HG03108 (cell line): Measurements from ENCODE around the gene IL13RA1.
"Not testable (repeated sequence)": the region's sequence is repeated elsewhere in the genome, so short reads cannot be mapped to it uniquely, and the experiment has no call there.

Experiments used
- ATAC-seq: cut with Tn5 transposase; IDR thresholded peaks from one replicate; pipeline ENCODE4 v1.9.1; 2021; ENCODE audit warnings: moderate library complexity; ENCODE audit not compliant: unreplicated experiment

Gene IL13RA1

DNA sequence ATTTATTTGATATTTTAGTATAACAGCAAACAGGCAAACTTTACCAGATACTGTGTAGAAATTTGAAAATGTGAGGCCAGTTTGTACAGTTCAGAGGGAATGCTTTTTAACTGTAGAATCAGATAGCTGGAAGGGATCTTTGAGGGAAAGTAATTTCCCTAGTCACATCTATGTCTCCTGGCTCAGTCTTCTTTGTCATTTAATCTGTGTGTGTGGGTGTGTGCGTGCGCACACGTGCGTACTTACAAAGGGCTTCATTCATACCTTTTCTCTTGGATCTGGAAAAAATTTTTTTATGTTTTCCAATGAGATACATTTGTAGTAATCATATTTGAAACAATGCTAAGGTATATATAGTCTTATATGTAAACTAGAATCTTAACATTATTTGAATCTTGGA is 44.6 kb downstream of the IL13RA1 start:
- ATAC-seq, result no peak

DNA sequence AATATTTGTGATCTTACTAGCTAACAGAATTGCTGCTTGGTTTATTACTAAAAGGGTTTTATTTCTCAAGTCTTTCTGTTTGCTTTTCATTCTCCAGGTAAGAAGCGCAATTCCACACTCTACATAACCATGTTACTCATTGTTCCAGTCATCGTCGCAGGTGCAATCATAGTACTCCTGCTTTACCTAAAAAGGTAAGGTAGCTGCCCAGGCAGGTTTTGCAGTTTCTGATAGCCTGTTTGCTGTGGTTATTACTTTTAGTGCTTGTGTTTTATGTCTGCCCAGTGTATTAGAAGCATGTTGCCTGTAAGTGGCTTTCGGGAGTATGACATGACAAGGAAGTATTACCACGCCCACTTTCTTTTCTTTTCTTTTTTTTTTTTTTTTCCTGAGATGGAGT is 46.4 kb downstream of the IL13RA1 start:
- no peak for ATAC-seq

DNA sequence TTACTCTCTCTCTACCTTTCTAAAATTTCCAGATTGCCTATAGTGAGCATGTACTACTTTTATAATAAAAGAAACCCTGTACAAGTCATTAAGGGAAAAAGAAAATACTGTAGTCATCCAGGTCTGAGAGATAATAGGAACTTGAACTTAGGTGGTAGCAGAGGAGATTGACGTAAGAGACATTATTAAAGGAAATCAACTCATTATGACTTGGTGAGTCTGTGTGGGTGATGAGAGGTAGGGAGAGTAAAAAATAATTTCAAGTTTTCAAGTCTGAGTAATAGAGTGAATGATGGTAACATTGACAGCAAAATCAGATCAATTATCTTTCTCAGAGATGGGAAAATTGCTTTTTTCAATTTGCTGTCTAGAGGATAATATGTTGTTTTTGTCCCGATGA is 52.2 kb downstream of the IL13RA1 start:
- ATAC-seq, result no peak

GRCh38 chrX:118780509-118780908 is 53.1 kb downstream of the IL13RA1 start:
- ATAC-seq, result no peak

GRCh38 chrX:118780911-118781310 is 53.5 kb downstream of the IL13RA1 start:
- ATAC-seq, result no peak

GRCh38 chrX:118795528-118796280 is 68.3 kb downstream of the IL13RA1 start:
- ATAC-seq, result no peak

DNA sequence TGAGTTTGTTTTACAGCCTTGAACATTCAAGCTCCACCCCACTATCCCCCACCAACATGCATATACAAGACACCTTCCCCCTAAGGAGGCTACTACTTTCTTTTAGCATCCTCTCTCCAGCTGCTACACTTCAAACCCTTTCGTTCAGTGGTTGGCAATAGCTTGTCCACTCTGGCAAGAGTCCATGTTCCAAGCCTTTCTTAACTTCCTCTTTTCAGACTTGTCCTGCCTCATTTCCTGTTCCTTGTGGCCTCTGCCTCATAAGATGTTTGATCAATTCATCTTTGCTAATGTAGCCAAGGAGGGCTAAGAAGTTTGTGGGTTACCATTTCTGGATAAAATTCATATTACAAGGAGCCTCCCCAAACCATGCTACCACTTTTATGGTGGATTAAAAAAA is 75.5 kb downstream of the IL13RA1 start:
- ATAC-seq, result no peak

DNA sequence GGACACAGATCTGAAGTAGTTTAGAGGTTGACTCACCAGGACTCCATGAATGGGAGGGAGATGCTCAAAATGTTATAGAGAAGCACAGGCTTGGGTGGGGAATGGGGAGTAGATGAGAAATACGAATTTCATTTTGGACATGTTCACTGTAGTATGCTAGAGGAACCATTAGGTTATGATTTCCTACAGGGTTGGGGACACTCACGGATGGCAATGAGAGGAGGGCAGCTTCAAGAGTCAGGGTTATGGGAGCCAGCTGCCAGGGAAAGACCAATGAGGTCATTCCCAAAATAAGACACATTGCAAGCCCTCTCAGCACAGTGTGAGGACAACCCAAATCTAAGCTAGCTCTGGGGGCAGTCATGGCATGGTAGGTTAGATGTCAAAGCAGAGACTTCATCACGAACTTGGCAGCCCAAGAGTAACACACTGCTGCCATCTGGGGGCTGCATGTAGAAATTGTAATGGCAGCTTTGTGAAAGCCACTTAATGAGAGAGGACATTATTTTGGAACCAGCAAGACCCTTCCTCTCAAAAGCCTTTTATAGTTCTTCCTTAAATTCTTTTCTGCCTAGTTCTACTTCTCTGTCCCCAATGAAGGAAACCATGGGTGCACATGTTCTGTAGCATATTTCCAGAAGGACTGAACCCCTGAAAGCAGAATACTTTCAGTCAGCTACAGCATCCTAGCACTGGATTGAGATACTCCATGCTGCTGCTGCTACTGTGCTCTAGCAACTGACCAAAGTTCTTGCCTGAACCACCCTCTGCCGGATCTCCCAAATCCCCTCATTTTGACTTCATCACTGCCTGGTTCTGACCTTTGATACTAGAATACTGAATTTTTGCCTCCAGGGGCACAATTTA is 80.0 kb downstream of the IL13RA1 start:
- no peak for ATAC-seq

DNA sequence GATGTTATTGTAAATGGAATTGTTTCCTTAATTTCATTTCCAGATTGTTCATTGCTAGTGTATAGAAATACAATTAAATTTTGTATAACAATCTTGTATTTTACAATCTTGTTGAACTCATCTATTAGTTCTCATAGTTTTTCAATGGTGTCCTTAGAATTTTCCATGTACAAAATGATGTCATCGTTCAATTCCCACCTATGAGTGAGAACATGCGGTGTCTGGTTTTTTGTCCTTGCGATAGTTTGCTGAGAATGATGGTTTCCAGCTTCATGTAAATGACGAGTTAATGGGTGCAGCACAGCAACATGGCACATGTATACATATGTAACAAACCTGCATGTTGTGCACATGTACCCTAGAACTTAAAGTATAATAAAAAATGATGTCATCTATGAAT is 89.9 kb downstream of the IL13RA1 start:
- ATAC-seq, result not testable (repeated sequence)

GRCh38 chrX:118823263-118824172 is 96.1 kb downstream of the IL13RA1 start, which contains the start of gene ZCCHC12:
TSS of gene ZCCHC12 (plus strand) at chrX:118823824. CDS start at chrX:118825245, 1,421 bp downstream.
- ATAC-seq, result no peak

DNA sequence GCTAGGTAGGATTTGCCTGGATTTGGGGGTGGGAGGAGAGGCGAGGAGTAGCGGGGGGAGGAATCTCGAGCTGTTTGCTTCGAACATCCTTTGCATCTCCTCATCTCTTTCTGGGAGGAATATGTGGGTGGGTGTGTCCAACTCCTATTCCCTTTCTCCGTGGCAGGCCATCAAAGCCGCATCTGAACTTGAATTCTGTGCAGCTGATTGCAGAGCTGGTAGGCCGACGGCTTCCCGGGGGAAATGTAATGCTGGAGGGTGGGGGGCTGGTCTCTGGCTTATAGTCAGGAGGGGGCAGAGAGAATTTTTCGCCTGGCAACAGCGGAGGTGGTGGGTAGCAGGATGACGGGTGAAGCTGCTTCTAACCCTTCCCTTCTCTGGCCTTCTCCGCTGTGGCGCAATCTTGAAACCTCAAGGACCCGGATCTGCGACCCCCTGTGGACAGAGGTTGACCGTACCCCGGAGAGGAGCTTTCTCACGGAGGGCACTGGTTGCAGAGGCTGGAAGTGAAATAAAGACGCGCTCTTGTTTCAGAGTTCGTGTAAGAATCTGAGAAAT is 96.8 kb downstream of the IL13RA1 start:
- no peak for ATAC-seq

DNA sequence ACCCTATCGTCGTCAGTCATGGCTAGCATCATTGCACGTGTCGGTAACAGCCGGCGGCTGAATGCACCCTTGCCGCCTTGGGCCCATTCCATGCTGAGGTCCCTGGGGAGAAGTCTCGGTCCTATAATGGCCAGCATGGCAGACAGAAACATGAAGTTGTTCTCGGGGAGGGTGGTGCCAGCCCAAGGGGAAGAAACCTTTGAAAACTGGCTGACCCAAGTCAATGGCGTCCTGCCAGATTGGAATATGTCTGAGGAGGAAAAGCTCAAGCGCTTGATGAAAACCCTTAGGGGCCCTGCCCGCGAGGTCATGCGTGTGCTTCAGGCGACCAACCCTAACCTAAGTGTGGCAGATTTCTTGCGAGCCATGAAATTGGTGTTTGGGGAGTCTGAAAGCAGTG is 97.8 kb downstream of the IL13RA1 start:
- no peak for ATAC-seq

DNA sequence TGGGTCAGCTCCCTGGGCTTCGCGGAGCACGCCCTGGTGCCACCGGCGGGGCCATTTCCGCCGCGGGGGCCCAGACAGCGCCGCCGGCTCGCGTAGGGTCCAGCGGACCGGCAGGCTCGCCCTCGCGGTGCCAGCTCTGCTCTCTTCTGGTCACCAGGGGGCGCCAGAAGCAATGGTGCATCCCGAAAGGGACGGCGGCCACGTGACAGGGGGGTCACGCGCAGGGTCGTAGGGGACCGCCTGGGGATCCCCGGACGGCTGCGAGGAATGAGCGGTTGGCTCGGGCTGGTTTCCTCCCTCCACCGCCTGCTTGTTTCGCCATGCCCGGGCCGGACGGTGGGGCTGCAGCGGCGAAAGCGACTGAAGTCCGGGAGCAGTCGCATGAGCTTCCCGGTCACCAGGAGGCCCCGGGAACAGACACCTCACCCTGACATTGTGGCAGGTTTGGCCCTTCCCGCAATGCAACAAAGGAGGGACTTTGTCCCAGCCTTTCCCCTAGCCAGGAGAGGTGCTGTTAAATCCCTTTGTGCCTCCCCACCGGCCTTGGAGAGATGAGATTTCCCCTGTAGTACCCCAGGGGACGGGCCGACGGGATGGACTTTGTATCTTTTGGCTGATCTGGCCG is 112.0 kb downstream of the IL13RA1 start:
- peak; percentile 76 for ATAC-seq
